ENCODE data around the gene DDX3X. TPM values are rescaled to one million over a fixed set of nuclear protein-coding genes. Genes with fewer than 3 reads are reported as not detected.
A peak's percentile ranks its signal among the peaks of the same experiment; 100 is the strongest.

The DDX3X gene
- total RNA-seq, 1 experiment from 2014 or later = 228 TPM

GRCh38 chrX:41382714-41383645, 49.0 kb downstream of the DDX3X start (continued):
- TF ChIP-seq ZNF425 (CRISPR knock-in tag; conservative IDR thresholded peaks at IDR 0.05) = no peak
- TF ChIP-seq JUN (CRISPR knock-in tag; IDR thresholded peaks at IDR 0.05) = no peak

GRCh38 chrX:41384051-41384705, 50.2 kb downstream of the DDX3X start:
- no peak for DNase-seq (ENCODE audit: low spot score)
- CTCF ChIA-PET = no interaction called here
- ATAC-seq = no peak
- TF ChIP-seq PRDM15 (CRISPR knock-in tag; IDR thresholded peaks at IDR 0.05) = no peak
- no peak for TF ChIP-seq FOXP4 (CRISPR knock-in tag; IDR thresholded peaks at IDR 0.05)
- TF ChIP-seq ATF2 (CRISPR knock-in tag; IDR thresholded peaks at IDR 0.05; ENCODE audit: borderline replicate concordance, low read depth) = no peak
- no peak for TF ChIP-seq SMAD3 (CRISPR knock-in tag; IDR thresholded peaks at IDR 0.05; ENCODE audit: borderline replicate concordance)
- no peak for TF ChIP-seq JUN (CRISPR knock-in tag; IDR thresholded peaks at IDR 0.05)
- no peak for TF ChIP-seq AFF4 (CRISPR knock-in tag; IDR thresholded peaks at IDR 0.05; ENCODE audit: borderline replicate concordance)
- no peak for TF ChIP-seq MLX (CRISPR knock-in tag; IDR thresholded peaks at IDR 0.05)
- no peak for TF ChIP-seq IRF1 (CRISPR knock-in tag; IDR thresholded peaks at IDR 0.05)
- no peak for TF ChIP-seq CBFB (CRISPR knock-in tag; IDR thresholded peaks at IDR 0.05; ENCODE audit: low read depth)
- TF ChIP-seq HMGA2 (CRISPR knock-in tag; IDR thresholded peaks at IDR 0.05) = no peak
- TF ChIP-seq EMX1 (CRISPR knock-in tag; IDR thresholded peaks at IDR 0.05) = no peak
- no peak for TF ChIP-seq NFE2L1 (CRISPR knock-in tag; IDR thresholded peaks at IDR 0.05)
- TF ChIP-seq TP53 (CRISPR knock-in tag; IDR thresholded peaks at IDR 0.05) = no peak
- TF ChIP-seq TCF7 (CRISPR knock-in tag; IDR thresholded peaks at IDR 0.05; ENCODE audit: low read depth) = no peak
- TF ChIP-seq OVOL2 (CRISPR knock-in tag; IDR thresholded peaks at IDR 0.05; ENCODE audit: borderline replicate concordance) = no peak
- TF ChIP-seq NFYB (CRISPR knock-in tag; conservative IDR thresholded peaks at IDR 0.05; ENCODE audit: low read depth) = no peak
- Mint-ChIP-seq H3K4me1 (peaks cover 38% of the 10 kb centered on the region), H3K27ac (peak overlapping the region; percentile 52; the same call in 1 of the 2 replicates), H3K36me3 (no peaks in the 10 kb centered on the region), H3K4me3 (no peak overlapping the region), H3K9me3 (no peaks in the 10 kb centered on the region), H3K27me3 (ENCODE audit: low read depth) (no peaks in the 10 kb centered on the region; the same call in 1 of the 2 replicates)
- POLR2A ChIA-PET = interaction anchor here (0.6 to 1.1 kb wide), 2 partner anchors 31 to 824 kb away, joined by 3 to 5 read pairs; no protein-coding TSS in a partner anchor
